Osteoblast (primary cell): ENCODE results near the gene ING4. TPM values are rescaled to one million over a fixed set of nuclear protein-coding genes. Genes with fewer than 3 reads are reported as not detected.
A peak's percentile ranks its signal among the peaks of the same experiment; 100 is the strongest.

Experiments used
- DNase-seq: peaks from one replicate; pipeline ENCODE4 v3.0.0; 2011; ENCODE audit warnings: low spot score, mixed read lengths; ENCODE audit not compliant: insufficient read length; ENCODE audit errors: missing footprints
- H2AFZ ChIP-seq: 2 replicates; pipeline ENCODE4 v1.6.0; 2011; ENCODE audit warnings: mild to moderate bottlenecking, low read length
- H3K27ac ChIP-seq: 2 replicates; pipeline ENCODE4 v1.5.1; 2011; ENCODE audit warnings: mild to moderate bottlenecking, low read depth, low read length, moderate library complexity
- H3K27me3 ChIP-seq: 2 replicates; pipeline ENCODE4 v1.6.0; 2012; ENCODE audit warnings: mild to moderate bottlenecking, control low read depth, inconsistent platforms, low read length, moderate library complexity; ENCODE audit not compliant: insufficient read depth
- H3K36me3 ChIP-seq: 2 replicates; pipeline ENCODE4 v1.5.1; 2011; ENCODE audit warnings: mild to moderate bottlenecking, low read length, control low read depth, moderate library complexity; ENCODE audit not compliant: insufficient read depth
- H3K4me1 ChIP-seq: 2 replicates; pipeline ENCODE4 v1.5.1; 2011; ENCODE audit warnings: mild to moderate bottlenecking, low read length, control low read depth, moderate library complexity; ENCODE audit not compliant: insufficient read depth
- H3K4me2 ChIP-seq: 2 replicates; pipeline ENCODE4 v1.6.0; 2011; ENCODE audit warnings: mild to moderate bottlenecking, low read length; ENCODE audit not compliant: insufficient read depth
- H3K4me3 ChIP-seq: fragments of 200-600 bp; sonication (generic); 3 replicates; pipeline ENCODE4 v1.5.1; 2012; ENCODE audit warnings: mild to moderate bottlenecking, low read length, inconsistent platforms; ENCODE audit not compliant: insufficient read depth
- H3K79me2 ChIP-seq: 2 replicates; pipeline ENCODE4 v1.6.0; 2012; ENCODE audit warnings: mild to moderate bottlenecking, low read length, control low read depth, inconsistent platforms; ENCODE audit not compliant: insufficient read depth
- H3K9me3 ChIP-seq: 2 replicates; pipeline ENCODE4 v1.5.1; 2011; ENCODE audit warnings: low read depth, low read length, control low read depth
- H4K20me1 ChIP-seq: 2 replicates; pipeline ENCODE4 v1.6.0; 2012; ENCODE audit warnings: mild to moderate bottlenecking, low read length, control low read depth; ENCODE audit not compliant: insufficient read depth
- CTCF ChIP-seq: IDR thresholded peaks from 2 replicates; pipeline ENCODE4 v1.5.1; 2011; ENCODE audit warnings: mild to moderate bottlenecking, low read depth, low read length, moderate library complexity; ENCODE audit errors: extremely low read depth
- small RNA-seq: library from RNA; depleted of rRNA; stranded (forward); fragments of <200 nt; gene quantifications from one replicate; pipeline ENCODE3, GENCODE V24; 2012
- total RNA-seq: library from RNA; depleted of rRNA; stranded (reverse); fragments of >200 nt; gene quantifications from 2 replicates; pipeline ENCODE4 v1.2.3, GENCODE V29; 2012

Gene ING4
- total RNA-seq, 1 donor, result 53.6 TPM

- H3K27ac ChIP-seq, result peak overlapping the region; percentile 55
- peak overlapping the region; percentile 88 for H3K4me2 ChIP-seq
- peaks cover 37% of the 10 kb centered on the region for H3K36me3 ChIP-seq
- H3K9me3 ChIP-seq, result no peaks in the 10 kb centered on the region
- no peak for TF ChIP-seq CTCF
- H2AFZ ChIP-seq, result no peak overlapping the region
- H4K20me1 ChIP-seq, result peaks cover 48% of the 10 kb centered on the region
- peak overlapping the region; percentile 86 for H3K4me3 ChIP-seq
- H3K79me2 ChIP-seq, result peaks cover 69% of the 10 kb centered on the region
- peak; percentile 91 for DNase-seq
- H3K4me1 ChIP-seq, result peaks cover 42% of the 10 kb centered on the region
- H3K27me3 ChIP-seq, result no peaks in the 10 kb centered on the region
Observed at GRCh38 chr12:6604259-6605029, 58.5 kb downstream of the ING4 start.

GRCh38 chr12:6603095-6603567, 59.8 kb downstream of the ING4 start:
- TF ChIP-seq CTCF, result no peak
- H3K79me2 ChIP-seq, result peaks cover 75% of the 10 kb centered on the region
- peak overlapping the region; percentile 62 for H3K4me2 ChIP-seq
- peaks cover 52% of the 10 kb centered on the region for H4K20me1 ChIP-seq
- peak overlapping the region; percentile 31 for H3K4me3 ChIP-seq
- peak; percentile 92 for DNase-seq
- H3K27me3 ChIP-seq, result no peaks in the 10 kb centered on the region
- H3K27ac ChIP-seq, result peak overlapping the region; percentile 9
- H3K9me3 ChIP-seq, result no peaks in the 10 kb centered on the region
- H3K4me1 ChIP-seq, result peaks cover 41% of the 10 kb centered on the region
- H2AFZ ChIP-seq, result no peak overlapping the region
- peaks cover 48% of the 10 kb centered on the region for H3K36me3 ChIP-seq

GRCh38 chr12:6602526-6602925, 60.4 kb downstream of the ING4 start:
- peaks cover 80% of the 10 kb centered on the region for H3K79me2 ChIP-seq
- peaks cover 35% of the 10 kb centered on the region for H3K4me1 ChIP-seq
- no peak for DNase-seq
- H3K4me3 ChIP-seq, result peak overlapping the region; percentile 1
- peaks cover 52% of the 10 kb centered on the region for H4K20me1 ChIP-seq
- peak overlapping the region; percentile 9 for H3K27ac ChIP-seq
- no peaks in the 10 kb centered on the region for H3K9me3 ChIP-seq
- H2AFZ ChIP-seq, result no peak overlapping the region
- no peaks in the 10 kb centered on the region for H3K27me3 ChIP-seq
- H3K4me2 ChIP-seq, result peak overlapping the region; percentile 62
- H3K36me3 ChIP-seq, result peaks cover 54% of the 10 kb centered on the region
- no peak for TF ChIP-seq CTCF

Small RNA genes within 50 kb of the gene (small RNA-seq; reads per million reads assigned to genes)
- gene RNU6-781P, result not detected

Other genes starting within 250 kb of the ING4 start
- gene CD27, start 218.2 kb downstream of the ING4 start, total RNA-seq, result not detected in 2 replicates
- 11.8 and 13.8 TPM in 2 replicates for gene TAPBPL, start 211.1 kb downstream of the ING4 start, total RNA-seq
- gene VAMP1, start 192.4 kb downstream of the ING4 start, total RNA-seq, result 6.5 and 9.1 TPM in 2 replicates
- 58.3 and 68.8 TPM in 2 replicates for gene MRPL51, start 169.9 kb downstream of the ING4 start, total RNA-seq
- 19.4 and 21.0 TPM in 2 replicates for gene NCAPD2, start 169.0 kb downstream of the ING4 start, total RNA-seq
- gene GAPDH, start 128.6 kb downstream of the ING4 start, total RNA-seq, result 4,846 and 5,173 TPM in 2 replicates
- gene IFFO1, start 107.1 kb downstream of the ING4 start, total RNA-seq, result 12.7 and 13.4 TPM in 2 replicates
- gene NOP2, start 94.8 kb downstream of the ING4 start, total RNA-seq, result 18.3 and 21.4 TPM in 2 replicates
- 238 and 259 TPM in 2 replicates for gene CHD4, start 55.7 kb downstream of the ING4 start, total RNA-seq
- under 0.01 TPM in 1 of 2 replicates, not detected in the other for gene LPAR5, start 27.2 kb downstream of the ING4 start, total RNA-seq
- under 0.01 and 0.36 TPM in 2 replicates for gene ACRBP, start 15.7 kb downstream of the ING4 start, total RNA-seq
- 19.9 and 22.4 TPM in 2 replicates for gene ZNF384, start 26.3 kb upstream of the ING4 start, total RNA-seq
- not detected in 2 replicates for gene PIANP, start 37.7 kb upstream of the ING4 start, total RNA-seq
- 91.9 and 98.8 TPM in 2 replicates for gene COPS7A, start 60.9 kb upstream of the ING4 start, total RNA-seq
- gene MLF2, start 90.0 kb upstream of the ING4 start, total RNA-seq, result 118 and 138 TPM in 2 replicates
- gene PTMS, start 103.2 kb upstream of the ING4 start, total RNA-seq, result 70.4 and 72.7 TPM in 2 replicates
- gene LAG3, start 109.4 kb upstream of the ING4 start, total RNA-seq, result not detected in 2 replicates
- 10.9 and 15.0 TPM in 2 replicates for gene CD4, start 126.4 kb upstream of the ING4 start, total RNA-seq
- gene GPR162, start 158.7 kb upstream of the ING4 start, total RNA-seq, result 1.4 and 5.0 TPM in 2 replicates
- gene P3H3, start 165.3 kb upstream of the ING4 start, total RNA-seq, result 108 and 130 TPM in 2 replicates
- gene GNB3, start 177.8 kb upstream of the ING4 start, total RNA-seq, result 1.4 and 2.7 TPM in 2 replicates
- gene CDCA3, start 188.2 kb upstream of the ING4 start, total RNA-seq, result 4.0 and 5.0 TPM in 2 replicates
- gene USP5, start 189.0 kb upstream of the ING4 start, total RNA-seq, result 65.7 and 77.1 TPM in 2 replicates
- gene TPI1, start 204.4 kb upstream of the ING4 start, total RNA-seq, result 385 and 553 TPM in 2 replicates
- 11.5 and 11.9 TPM in 2 replicates for gene SPSB2, start 210.2 kb upstream of the ING4 start, total RNA-seq
- gene LRRC23, start 241.7 kb upstream of the ING4 start, total RNA-seq, result 7.1 and 7.6 TPM in 2 replicates